Endothelial cell of umbilical vein (primary cell): ENCODE results near the gene TRPC6. TPM values are rescaled to one million over a fixed set of nuclear protein-coding genes. Genes with fewer than 3 reads are reported as not detected.

Experiments used
- BruUV-seq: library from RNA; stranded (reverse); fragments of 400-500 nt; replicated peaks from 2 replicates; lab custom pipeline; 2021; lab: Mats Ljungman, UMichigan
- CTCF ChIA-PET: fragments of 300-600, 350-600 bp; sonication (Branson Sonifier 250); formaldehyde crosslinking; loops from one replicate; lab custom pipeline; 2021; ENCODE audit warnings: antibody characterized with exemption, inconsistent platforms; lab: Charles Lee
- POLR2A ChIA-PET: fragments of 300-600, 350-600 bp; sonication (Branson Sonifier 250); formaldehyde crosslinking; loops from one replicate; lab custom pipeline; 2021; ENCODE audit warnings: antibody characterized with exemption, inconsistent platforms; lab: Charles Lee
- DNase-seq: peaks from one replicate; pipeline ENCODE4 v3.0.0-alpha.2; 2011; ENCODE audit warnings: low read depth, low spot score
- FAIRE-seq: peaks from 2 replicates; lab custom pipeline; 2011; peaks lifted over from hg19 to GRCh38; lab: Jason Lieb, UNC
- H2AFZ ChIP-seq: 2 replicates; pipeline ENCODE4 v1.6.0; 2012; ENCODE audit warnings: low read depth, low read length, control low read depth, inconsistent platforms
- H3K27ac ChIP-seq: 2 replicates; pipeline ENCODE4 v1.5.1; 2011; ENCODE audit warnings: low read depth, mild to moderate bottlenecking, control low read depth, low read length, moderate library complexity; ENCODE audit not compliant: insufficient read depth
- H3K27me3 ChIP-seq, 2 experiments: 2 replicates each; pipeline versions ENCODE4 v1.6.0 to v1.6.1; 2011; ENCODE audit warnings: low read length in 2 of 2, mixed read lengths in 1 of 2; ENCODE audit not compliant: control insufficient read depth in 2 of 2, insufficient read depth in 2 of 2
- H3K36me3 ChIP-seq, 2 experiments: 2 replicates in 1 of 2; 3 replicates in 1 of 2; pipeline ENCODE4 v1.5.1; 2011; ENCODE audit warnings: low read length in 2 of 2, mild to moderate bottlenecking in 1 of 2, moderate library complexity in 1 of 2; ENCODE audit not compliant: control insufficient read depth in 2 of 2, insufficient read depth in 2 of 2; ENCODE audit errors: extremely low read depth in 1 of 2
- H3K4me1 ChIP-seq: 3 replicates; pipeline ENCODE4 v1.5.1; 2011; ENCODE audit warnings: mild to moderate bottlenecking, low read length; ENCODE audit not compliant: control insufficient read depth, insufficient read depth; ENCODE audit errors: extremely low read depth
- H3K4me2 ChIP-seq: 2 replicates; pipeline ENCODE4 v1.6.1; 2011; ENCODE audit warnings: low read length, control low read depth, mixed read lengths; ENCODE audit not compliant: insufficient read depth
- H3K4me3 ChIP-seq, 3 experiments: fragments of 200-600 bp in 1 of 3; sonication (generic), shearing (Covaris generic) in 1 of 3; replicated peaks in 1 of 3; 2 replicates each; pipeline ENCODE4 v1.5.1; 2011 to 2016; ENCODE audit warnings: control low read depth in 3 of 3, low read length in 3 of 3, mild to moderate bottlenecking in 2 of 3, inconsistent platforms in 1 of 3, low read depth in 1 of 3, moderate library complexity in 1 of 3; ENCODE audit not compliant: insufficient read depth in 1 of 3
- H3K79me2 ChIP-seq: 2 replicates; pipeline ENCODE4 v1.6.0; 2012; ENCODE audit warnings: low read length, inconsistent platforms; ENCODE audit not compliant: control insufficient read depth, insufficient read depth
- H3K9ac ChIP-seq: replicated peaks from 2 replicates; pipeline ENCODE3; 2011; ENCODE audit warnings: low read length, control low read depth; ENCODE audit not compliant: insufficient read depth; ENCODE audit errors: extremely low read depth
- H3K9me1 ChIP-seq: replicated peaks from 3 replicates; pipeline ENCODE4 v1.6.0; 2011; ENCODE audit warnings: mild to moderate bottlenecking, low read length; ENCODE audit not compliant: control insufficient read depth, insufficient read depth; ENCODE audit errors: extremely low read depth
- H3K9me3 ChIP-seq: replicated peaks from 2 replicates; pipeline ENCODE4 v1.5.1; 2012; ENCODE audit warnings: low read length, inconsistent platforms; ENCODE audit not compliant: control insufficient read depth, insufficient read depth
- H4K20me1 ChIP-seq: replicated peaks from 2 replicates; pipeline ENCODE3; 2011; ENCODE audit warnings: mild to moderate bottlenecking, low read length; ENCODE audit not compliant: control insufficient read depth, insufficient read depth; ENCODE audit errors: extremely low read depth
- CTCF ChIP-seq, 2 donors: IDR thresholded peaks; 1 replicate in 1 of 2; 2 replicates in 1 of 2; pipeline ENCODE4 v1.5.1; 2011; ENCODE audit warnings: low read length in 2 of 2, mild to moderate bottlenecking in 2 of 2, moderate library complexity in 2 of 2, control low read depth in 1 of 2, inconsistent platforms in 1 of 2, low read depth in 1 of 2; ENCODE audit not compliant: insufficient read depth in 1 of 2; ENCODE audit errors: extremely low read depth in 1 of 2
- EZH2 ChIP-seq: IDR thresholded peaks from 2 replicates; pipeline ENCODE4 v1.6.1; 2012; ENCODE audit warnings: borderline replicate concordance, low read depth, mild to moderate bottlenecking, moderate library complexity, low read length, inconsistent platforms; ENCODE audit not compliant: severe bottlenecking
- FOS ChIP-seq: IDR thresholded peaks from 2 replicates; pipeline ENCODE4 v1.6.1; 2011; ENCODE audit warnings: mild to moderate bottlenecking, low read length, moderate library complexity, borderline replicate concordance; ENCODE audit not compliant: insufficient read depth
- MAX ChIP-seq: IDR thresholded peaks from 2 replicates; pipeline ENCODE4 v1.6.1; 2011; ENCODE audit not compliant: insufficient read depth, insufficient read length
- MYC ChIP-seq: IDR thresholded peaks from one replicate; pipeline ENCODE4 v1.6.1; 2011; ENCODE audit warnings: mild to moderate bottlenecking, low read depth, low read length
- POLR2AphosphoS5 ChIP-seq: IDR thresholded peaks from 2 replicates; pipeline ENCODE4 v1.6.1; 2012; ENCODE audit warnings: low read depth, mild to moderate bottlenecking, control low read depth, low read length, moderate library complexity; ENCODE audit not compliant: insufficient read depth
- dilution Hi-C: fragments of 300-500 bp; cut with MboI; formaldehyde crosslinking; loops from one replicate; pipeline ENCODE4 v1.15.0; 2019; ENCODE audit warnings: low sequenced_read_pairs; ENCODE audit not compliant: extremely low pct_ligation_motif_present
- intact Hi-C: fragments of 100-400 bp; cut with micrococcal nuclease; formaldehyde crosslinking; loops from one replicate; pipeline ENCODE4 v1.10.0; 2022
- polyA plus RNA-seq, 4 experiments: library from polyadenylated mRNA; depleted of rRNA in 3 of 4; stranded (reverse) in 3 of 4; unstranded in 1 of 4; fragments of >200 nt; gene quantifications; 2 replicates each; pipeline versions ENCODE4 v1.2.1 to v1.2.3, GENCODE V29; 2011 to 2012; ENCODE audit warnings: missing spikeins in 1 of 4
- total RNA-seq: library from RNA; stranded (reverse); gene quantifications from 2 replicates; pipeline ENCODE4 v1.2.3, GENCODE V29; 2021

Gene TRPC6
- total and polyA plus RNA-seq, 2 donors (not counting 3 experiments of a cell fraction or from before 2014, with no cell fraction given) = not detected

GRCh38 chr11:101552888-101553287, 30.9 kb downstream of the TRPC6 start:
- Histone ChIP-seq H2AFZ (no peak overlapping the region), H3K9me1 (no peaks in the 10 kb centered on the region), H3K36me3 (no peaks in the 10 kb centered on the region), H3K9ac (no peak overlapping the region), H4K20me1 (no peaks in the 10 kb centered on the region), H3K4me3 (no peak overlapping the region), H3K4me2 (no peak overlapping the region), H3K27ac (no peak overlapping the region), H3K79me2 (no peaks in the 10 kb centered on the region), H3K9me3 (no peaks in the 10 kb centered on the region), H3K27me3 (no peaks in the 10 kb centered on the region), H3K4me1 (no peaks in the 10 kb centered on the region)
- POLR2A ChIA-PET = no interaction called here
- dilution Hi-C loops = no loop called here
- intact Hi-C loops = no loop called here
- TF ChIP-seq FOS (no peak), POLR2AphosphoS5 (no peak), MAX (no peak), MYC (no peak), EZH2 (no peak), CTCF (IDR thresholded peaks at IDR 0.05; ENCODE audit: extremely low read depth in 1 of 2, insufficient read depth in 1 of 2, low read depth in 1 of 2, low read length in 2 of 2) (no peak)
- FAIRE-seq = no peak
- no TSS peak for BruUV-seq
- CTCF ChIA-PET = no interaction called here
- no peak for DNase-seq
